GM12892 (cell line): ENCODE measurements around the gene WNK2.

Experiments
- DNase-seq: peaks from one replicate; pipeline ENCODE4 v3.0.0; 2011; ENCODE audit not compliant: insufficient read length
- FAIRE-seq: peaks from 2 replicates; lab custom pipeline; 2011; peaks lifted over from hg19 to GRCh38; lab: Jason Lieb, UNC
- POLR2A ChIP-seq: IDR thresholded peaks from 2 replicates; pipeline ENCODE4 v1.6.1; 2011; ENCODE audit warnings: low read depth, low read length, control low read depth
- POLR2AphosphoS5 ChIP-seq: IDR thresholded peaks from 2 replicates; pipeline ENCODE4 v1.6.1; 2011; ENCODE audit warnings: low read depth, low read length, control low read depth
- TAF1 ChIP-seq: IDR thresholded peaks from 2 replicates; pipeline ENCODE4 v1.6.1; 2011; ENCODE audit warnings: low read depth, mild to moderate bottlenecking, control low read depth, low read length, borderline replicate concordance

The WNK2 gene

GRCh38 chr9:93148721-93149120, 35.2 kb upstream of the WNK2 start:
- TF ChIP-seq POLR2A (no peak), POLR2AphosphoS5 (no peak), TAF1 (no peak)
- no peak for FAIRE-seq
- DNase-seq: no peak

GRCh38 chr9:93149361-93149760, 34.6 kb upstream of the WNK2 start:
- TF ChIP-seq POLR2AphosphoS5 (no peak), TAF1 (no peak), POLR2A (no peak)
- DNase-seq: no peak
- FAIRE-seq: no peak

GRCh38 chr9:93151097-93151784, 32.7 kb upstream of the WNK2 start:
- no peak for DNase-seq
- no peak for FAIRE-seq
- TF ChIP-seq POLR2AphosphoS5: no peak
- no peak for TF ChIP-seq POLR2A
- no peak for TF ChIP-seq TAF1

GRCh38 chr9:93154293-93154903, 29.5 kb upstream of the WNK2 start:
- no peak for DNase-seq
- TF ChIP-seq TAF1: no peak
- TF ChIP-seq POLR2A: no peak
- TF ChIP-seq POLR2AphosphoS5: no peak
- FAIRE-seq: no peak

GRCh38 chr9:93155716-93156474, 28.0 kb upstream of the WNK2 start:
- FAIRE-seq (no peak), DNase-seq (no peak)
- TF ChIP-seq POLR2AphosphoS5 (no peak), TAF1 (no peak), POLR2A (no peak)

- DNase-seq (peak; percentile 56), FAIRE-seq (peak; percentile 78)
- TF ChIP-seq POLR2A (no peak), POLR2AphosphoS5 (peak; percentile 30; the same call in 1 of the 2 replicates), TAF1 (no peak)
Observed at GRCh38 chr9:93156475-93157008, 27.4 kb upstream of the WNK2 start.

- DNase-seq: peak; percentile 84
- no peak for TF ChIP-seq POLR2A
- TF ChIP-seq POLR2AphosphoS5: no peak
- TF ChIP-seq TAF1: no peak
- FAIRE-seq: peak; percentile 98
Observed at GRCh38 chr9:93159601-93160471, 24.1 kb upstream of the WNK2 start.

- no peak for TF ChIP-seq TAF1
- TF ChIP-seq POLR2A: no peak
- no peak for TF ChIP-seq POLR2AphosphoS5
- no peak for FAIRE-seq
- DNase-seq: no peak
Observed at GRCh38 chr9:93161786-93162562, 22.0 kb upstream of the WNK2 start.

GRCh38 chr9:93164085-93164484, 19.9 kb upstream of the WNK2 start:
- no peak for TF ChIP-seq TAF1
- no peak for TF ChIP-seq POLR2A
- no peak for TF ChIP-seq POLR2AphosphoS5
- DNase-seq (no peak), FAIRE-seq (no peak)

GRCh38 chr9:93166699-93167098, 17.2 kb upstream of the WNK2 start:
- DNase-seq (no peak), FAIRE-seq (no peak)
- TF ChIP-seq POLR2A: no peak
- no peak for TF ChIP-seq POLR2AphosphoS5
- TF ChIP-seq TAF1: no peak
